Measurements from ENCODE around the gene CCDC152. TPM values are rescaled to one million over a fixed set of nuclear protein-coding genes. Genes with fewer than 3 reads are reported as not detected.

Gene CCDC152
- total RNA-seq, 1 experiment from 2014 or later, result 0.13 TPM

DNA sequence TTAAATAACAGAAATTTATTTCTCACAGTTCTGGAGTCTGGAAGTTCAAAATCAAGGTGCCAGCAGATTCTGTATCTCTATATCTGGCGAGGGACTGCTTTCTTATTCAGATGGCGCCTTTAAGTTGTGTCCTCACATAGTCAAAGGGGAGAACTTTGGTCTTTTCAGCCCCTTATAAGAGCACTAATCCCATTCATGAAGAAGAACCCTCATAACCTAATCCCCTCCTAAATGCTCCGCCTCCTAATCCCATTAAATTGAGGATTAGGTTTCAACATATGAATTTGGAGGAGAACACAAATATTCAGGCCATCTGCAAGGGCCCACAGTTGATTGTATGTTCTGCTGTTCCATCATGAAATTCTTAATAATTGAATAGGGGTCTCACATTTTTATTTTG is 10.8 kb upstream of the CCDC152 start:
- no peaks in the 10 kb centered on the region for H3K23me2 ChIP-seq (ENCODE audit: insufficient read length, low read depth, low read length, poor library complexity, severe bottlenecking)
- Mint-ChIP-seq H3K4me1 (peaks cover 8 to 13% of the 10 kb centered on the region in 2 experiments; a peak in 3 of 4 replicates), H3K4me3 (no peak overlapping the region), H3K36me3 (ENCODE audit: insufficient read depth in 1 of 3, low read depth in 3 of 3) (peaks cover 0 to 5% (median 2%) of the 10 kb centered on the region in 3 experiments; a peak in 3 of 7 replicates), H3K27ac (no peak overlapping the region; a peak in 1 of 7 replicates), H3K27me3 (ENCODE audit: low read depth) (no peaks in the 10 kb centered on the region), H3K9me3 (peaks cover 9 to 10% of the 10 kb centered on the region in 2 experiments)
- TF ChIP-seq, protein P1, sequence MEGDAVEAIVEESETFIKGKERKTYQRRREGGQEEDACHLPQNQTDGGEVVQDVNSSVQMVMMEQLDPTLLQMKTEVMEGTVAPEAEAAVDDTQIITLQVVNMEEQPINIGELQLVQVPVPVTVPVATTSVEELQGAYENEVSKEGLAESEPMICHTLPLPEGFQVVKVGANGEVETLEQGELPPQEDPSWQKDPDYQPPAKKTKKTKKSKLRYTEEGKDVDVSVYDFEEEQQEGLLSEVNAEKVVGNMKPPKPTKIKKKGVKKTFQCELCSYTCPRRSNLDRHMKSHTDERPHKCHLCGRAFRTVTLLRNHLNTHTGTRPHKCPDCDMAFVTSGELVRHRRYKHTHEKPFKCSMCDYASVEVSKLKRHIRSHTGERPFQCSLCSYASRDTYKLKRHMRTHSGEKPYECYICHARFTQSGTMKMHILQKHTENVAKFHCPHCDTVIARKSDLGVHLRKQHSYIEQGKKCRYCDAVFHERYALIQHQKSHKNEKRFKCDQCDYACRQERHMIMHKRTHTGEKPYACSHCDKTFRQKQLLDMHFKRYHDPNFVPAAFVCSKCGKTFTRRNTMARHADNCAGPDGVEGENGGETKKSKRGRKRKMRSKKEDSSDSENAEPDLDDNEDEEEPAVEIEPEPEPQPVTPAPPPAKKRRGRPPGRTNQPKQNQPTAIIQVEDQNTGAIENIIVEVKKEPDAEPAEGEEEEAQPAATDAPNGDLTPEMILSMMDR (conservative IDR thresholded peaks at IDR 0.05), result no peak
- no peak overlapping the region for H2BK120ac ChIP-seq (ENCODE audit: low read depth, low read length, poor library complexity, severe bottlenecking)
- no peaks in the 10 kb centered on the region for H3K79me1 ChIP-seq (ENCODE audit: insufficient read depth, low read depth, low read length, poor library complexity, severe bottlenecking)
- no peak overlapping the region for H3K56ac ChIP-seq (ENCODE audit: insufficient read length, low read depth, low read length)
- H3K79me2 ChIP-seq (ENCODE audit: insufficient read depth, low read length), result no peaks in the 10 kb centered on the region
- no peak overlapping the region for H3K27ac ChIP-seq (ENCODE audit: insufficient read length, low read depth, low read length)
- no CpG with 5 or more reads among the region's 3 CpGs for WGBS (ENCODE audit: extremely low coverage, insufficient read length, low lambda C conversion rate)
- no peak overlapping the region for H3K23ac ChIP-seq (ENCODE audit: insufficient read length, low read depth, low read length)
- H3K27me3 ChIP-seq (ENCODE audit: insufficient read depth, low read length), result no peaks in the 10 kb centered on the region
- H3K9ac ChIP-seq (ENCODE audit: extremely low read depth, insufficient read length, low read length), result no peak overlapping the region
- no peak overlapping the region for H2AFZ ChIP-seq (ENCODE audit: low read length)
- no peak overlapping the region for H2BK15ac ChIP-seq (ENCODE audit: low read depth, low read length)
- H3T11ph ChIP-seq (ENCODE audit: low read length), result no peak overlapping the region
- H4K20me1 ChIP-seq (ENCODE audit: control insufficient read depth, insufficient read depth, insufficient read length), result no peaks in the 10 kb centered on the region
- H2AK5ac ChIP-seq (ENCODE audit: insufficient read length, low read length), result no peak overlapping the region
- no peak overlapping the region for H4K8ac ChIP-seq (replicated peaks; ENCODE audit: insufficient read length, low read depth, low read length)
- H4K91ac ChIP-seq (ENCODE audit: insufficient read length, low read depth, low read length), result no peak overlapping the region
- no peaks in the 10 kb centered on the region for H3K4me1 ChIP-seq (ENCODE audit: insufficient read depth, low read length)
- H2BK12ac ChIP-seq (ENCODE audit: insufficient read length, low read depth, low read length), result no peak overlapping the region
- no peak overlapping the region for H2BK5ac ChIP-seq (ENCODE audit: insufficient read length, low read length)
- no peaks in the 10 kb centered on the region for H3K9me3 ChIP-seq (ENCODE audit: control insufficient read depth, low read depth, low read length)
- DNase-seq, result no peak
- H3K14ac ChIP-seq (ENCODE audit: insufficient read depth, low read length), result no peak overlapping the region
- no peak overlapping the region for H3K4me2 ChIP-seq (ENCODE audit: insufficient read depth, insufficient read length, low read length)
- H3K18ac ChIP-seq (ENCODE audit: insufficient read length, low read depth, low read length), result no peak overlapping the region
- H4K5ac ChIP-seq (ENCODE audit: insufficient read length, low read depth, low read length), result no peak overlapping the region
- no peak overlapping the region for H2BK20ac ChIP-seq (ENCODE audit: low read depth, low read length, poor library complexity, severe bottlenecking)
- H3K4ac ChIP-seq (ENCODE audit: low read depth, low read length), result no peak overlapping the region
